ENCODE measurements around the gene MEIS2. TPM values are rescaled to one million over a fixed set of nuclear protein-coding genes. Genes with fewer than 3 reads are reported as not detected.

MEIS2 gene
- total RNA-seq, 1 donor from 2014 or later, result 9.1 TPM

DNA sequence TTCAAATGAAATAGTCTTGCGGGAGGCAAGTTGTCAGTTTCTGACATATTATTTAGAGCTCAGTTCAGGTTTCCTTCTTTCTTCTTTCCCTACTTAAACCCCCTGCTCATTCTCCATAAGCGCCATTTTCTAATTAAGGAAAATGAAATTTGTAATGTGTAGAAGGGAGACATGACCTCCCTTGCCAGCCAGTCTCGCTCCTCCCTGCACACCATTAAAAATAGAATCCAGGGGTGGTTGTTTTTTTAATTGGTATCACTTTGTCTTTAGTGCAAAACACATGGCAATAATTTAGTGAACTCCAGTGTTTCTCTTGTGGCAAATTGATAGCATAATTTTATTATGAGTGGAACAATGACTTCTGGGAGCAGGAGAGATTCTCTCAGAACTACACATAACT, 160.1 kb downstream of the MEIS2 start:
- ATAC-seq, result no peak
- DNase-seq (ENCODE audit: low spot score), result no peak

DNA sequence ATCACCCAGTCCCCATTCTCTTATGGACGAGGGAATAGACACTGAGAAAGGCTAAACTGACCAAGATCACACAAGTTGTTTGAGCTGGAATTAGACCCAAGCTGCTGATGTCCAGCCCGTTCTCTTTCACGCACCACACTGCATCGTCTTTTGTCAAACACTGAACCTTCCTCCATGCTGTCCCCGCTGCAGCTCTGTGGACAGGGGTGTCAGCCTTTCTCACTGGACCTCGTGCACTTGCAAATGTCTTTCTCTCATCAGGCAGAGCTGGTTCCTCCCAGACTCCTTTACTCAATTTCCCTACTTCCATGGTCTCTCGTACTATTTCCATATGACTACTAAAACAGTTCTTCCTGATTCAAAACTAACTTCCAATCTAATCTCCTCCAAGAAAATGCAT, 161.6 kb downstream of the MEIS2 start:
- DNase-seq (ENCODE audit: low spot score), result no peak
- no peak for ATAC-seq

DNA sequence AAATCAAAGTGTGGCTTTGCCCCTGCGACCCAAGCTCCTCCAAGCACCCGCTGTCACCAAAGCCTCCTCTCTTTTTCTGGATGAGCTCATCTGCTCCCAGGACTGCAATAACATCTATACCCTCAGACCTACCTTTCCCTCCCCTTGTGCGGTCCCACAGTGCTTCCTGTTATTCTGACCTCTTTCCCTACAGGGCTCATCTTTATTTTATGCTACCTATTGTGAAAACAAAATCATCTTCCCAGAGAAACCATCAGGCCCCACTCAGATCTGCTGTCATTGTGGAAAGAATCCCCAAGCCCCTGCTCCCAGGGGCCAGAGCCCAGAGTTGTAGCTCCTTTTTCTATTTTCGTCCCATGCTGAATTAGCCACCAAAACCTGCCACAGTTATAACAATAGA, 162.2 kb downstream of the MEIS2 start:
- ATAC-seq (no peak), DNase-seq (ENCODE audit: low spot score) (no peak)

DNA sequence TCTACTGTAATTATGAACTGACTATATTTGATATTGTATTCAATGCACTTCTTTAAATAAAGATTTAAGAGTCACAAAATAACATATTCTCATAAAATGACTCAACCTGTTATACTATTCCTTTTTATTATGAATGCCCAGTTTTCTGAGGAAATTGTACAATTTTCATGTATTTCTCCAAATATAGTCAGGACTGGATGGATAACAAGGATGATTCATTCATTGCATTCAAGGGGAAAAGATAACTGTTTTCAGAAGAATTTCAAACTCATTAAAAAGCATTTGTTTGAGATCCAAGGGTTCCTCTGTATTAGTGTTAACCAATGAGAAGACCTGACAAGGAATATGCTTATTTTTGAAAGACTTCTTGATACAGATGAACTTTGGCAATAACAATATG, 163.7 kb downstream of the MEIS2 start:
- ATAC-seq (no peak), DNase-seq (ENCODE audit: low spot score) (no peak)

DNA sequence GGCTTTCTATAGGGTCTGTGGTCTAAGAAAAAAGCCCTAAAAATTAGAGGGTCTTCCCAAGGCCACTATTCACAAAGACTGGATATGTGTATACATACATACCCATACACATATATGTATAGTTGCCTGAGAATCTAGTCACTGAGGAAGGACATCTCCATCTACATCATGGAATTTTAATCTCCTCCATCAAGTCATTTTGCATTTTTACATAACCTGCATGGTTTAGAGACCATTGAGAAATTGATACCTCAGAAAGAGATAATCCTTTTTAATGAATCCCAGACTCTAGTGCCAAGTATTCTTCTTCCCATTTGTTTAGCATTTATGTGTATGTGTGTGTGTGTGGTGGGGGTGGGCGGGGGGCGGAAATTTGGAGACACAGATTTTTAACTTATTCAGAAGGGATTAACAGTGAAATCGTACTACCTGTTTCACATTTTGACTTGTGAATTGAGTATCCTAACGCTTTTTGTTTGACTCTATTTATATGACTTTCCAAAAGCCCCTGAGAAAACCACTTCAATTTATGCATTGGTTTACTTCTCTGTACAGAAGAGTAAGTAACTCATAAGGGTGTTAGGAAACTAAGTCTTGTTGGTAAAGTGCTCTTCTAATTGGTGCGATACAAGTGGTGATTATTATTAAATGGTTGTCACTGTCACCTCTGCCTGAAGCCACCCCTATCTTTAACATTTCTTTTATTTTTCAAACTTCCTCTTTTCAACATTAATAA, 166.9 kb downstream of the MEIS2 start:
- ATAC-seq (no peak), DNase-seq (ENCODE audit: low spot score) (no peak)

DNA sequence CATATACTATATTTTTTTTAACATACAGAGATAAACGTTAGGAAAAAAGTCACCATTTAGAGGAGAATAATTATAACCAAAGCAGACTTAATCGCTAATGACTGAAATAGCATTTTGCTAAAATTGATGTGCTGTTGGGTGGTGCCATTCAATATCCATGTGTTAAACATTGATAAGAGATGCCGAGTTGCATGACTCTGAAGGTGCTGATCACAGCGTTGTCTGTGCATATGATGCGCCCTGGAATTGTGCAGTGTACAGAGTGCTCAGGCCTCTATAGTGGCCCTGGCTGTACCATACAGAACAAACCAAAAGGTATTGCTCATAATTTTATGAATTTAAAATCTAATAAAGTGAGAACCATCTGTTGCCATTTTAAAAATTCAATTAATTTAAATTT, 168.3 kb downstream of the MEIS2 start:
- ATAC-seq, result no peak
- no peak for DNase-seq (ENCODE audit: low spot score)

DNA sequence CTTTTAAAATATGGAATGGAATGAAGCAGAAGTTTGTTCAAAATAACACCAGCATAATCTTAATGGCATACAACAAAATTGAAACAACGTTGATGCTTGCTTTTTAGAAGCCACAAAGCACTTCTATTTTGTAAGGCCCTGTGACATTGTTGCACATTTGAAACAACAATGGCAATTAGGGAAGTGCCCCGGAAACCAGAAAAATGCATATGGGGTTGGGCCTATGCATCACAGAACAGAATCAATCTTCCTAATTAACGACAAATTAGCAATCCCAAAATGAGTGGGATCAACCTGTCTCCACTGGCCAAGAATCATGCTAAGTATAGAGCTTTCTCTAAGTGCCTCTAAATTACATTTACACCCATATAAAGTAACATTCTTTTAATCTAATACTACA, 168.9 kb downstream of the MEIS2 start:
- DNase-seq (ENCODE audit: low spot score), result no peak
- no peak for ATAC-seq

DNA sequence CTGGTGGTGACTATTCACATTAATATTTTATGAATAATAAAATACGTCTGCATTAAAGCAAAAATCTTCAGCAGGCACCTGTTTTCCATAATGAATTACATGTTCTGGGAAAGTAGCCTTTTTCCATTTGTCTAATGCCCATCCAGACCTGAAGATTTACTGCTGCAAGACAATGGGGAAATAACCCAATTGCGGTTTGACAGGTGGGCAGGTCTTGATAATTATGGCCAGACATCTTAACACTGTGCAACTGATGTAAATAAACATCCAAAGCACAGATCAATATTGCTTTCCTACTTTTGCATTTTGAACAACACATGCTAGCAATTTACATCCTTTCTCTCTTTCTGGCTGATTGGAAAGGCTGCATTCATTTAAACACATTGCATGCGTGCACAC, 173.9 kb downstream of the MEIS2 start:
- DNase-seq (ENCODE audit: low spot score) (no peak), ATAC-seq (no peak)

DNA sequence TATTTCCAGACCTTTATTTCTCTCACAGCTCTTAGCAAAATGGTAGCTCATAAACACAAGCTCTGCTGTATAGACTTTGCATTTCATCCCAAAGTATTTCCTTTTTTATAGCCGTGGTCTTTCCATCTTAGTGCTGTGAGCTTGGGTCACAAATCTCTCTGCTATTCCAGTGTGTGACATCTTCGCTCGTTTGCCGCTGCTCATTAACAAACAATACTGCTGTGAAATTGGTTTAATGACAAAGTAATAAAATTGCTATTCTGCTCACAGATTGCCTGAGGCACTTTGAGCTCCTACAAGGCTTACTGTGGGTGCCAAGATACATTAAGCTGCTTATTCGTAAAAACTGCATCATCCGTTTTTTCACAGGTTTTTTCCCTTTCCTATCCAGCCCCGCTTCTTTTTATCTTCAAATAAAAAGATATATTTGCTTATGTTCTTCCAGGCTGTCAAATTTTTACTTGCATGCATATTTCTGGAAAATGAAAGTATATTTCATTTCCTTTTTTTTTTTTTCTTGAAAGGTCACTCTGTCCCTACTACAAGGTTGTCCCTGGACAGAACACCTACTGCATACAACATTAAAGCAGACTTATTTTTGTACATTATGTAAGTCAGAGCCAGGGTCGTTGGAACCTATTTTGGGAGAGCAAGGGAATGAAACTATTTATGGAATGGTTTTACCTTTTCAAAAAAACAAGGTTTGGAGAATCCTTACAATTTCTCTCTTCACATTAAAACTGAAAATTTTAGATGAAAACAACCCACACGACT, 174.5 kb downstream of the MEIS2 start:
- no peak for ATAC-seq

DNA sequence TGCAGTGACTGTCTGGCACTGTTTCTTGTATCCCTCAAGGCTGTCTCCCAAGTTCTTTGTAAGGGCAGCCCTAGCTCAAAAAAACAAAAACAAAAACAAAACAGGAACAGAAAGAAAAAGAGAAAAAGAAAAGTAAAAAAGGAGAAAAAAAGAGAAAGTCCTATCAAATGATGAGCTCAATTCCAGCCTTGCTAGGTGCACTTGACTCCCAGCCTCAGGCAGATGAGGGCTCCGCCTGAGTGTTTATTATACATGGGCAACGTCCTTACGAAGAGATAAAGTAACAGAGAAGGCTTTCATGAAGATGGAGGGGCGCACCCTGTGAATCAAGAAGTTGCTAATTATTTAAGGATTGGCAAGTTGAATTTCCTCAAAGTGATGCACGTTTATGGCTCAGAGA, 175.3 kb downstream of the MEIS2 start:
- no peak for DNase-seq (ENCODE audit: low spot score)
- ATAC-seq, result no peak

More for the DNA sequence above, 174.5 kb downstream of the MEIS2 start:
- DNase-seq (ENCODE audit: low spot score), result no peak

DNA sequence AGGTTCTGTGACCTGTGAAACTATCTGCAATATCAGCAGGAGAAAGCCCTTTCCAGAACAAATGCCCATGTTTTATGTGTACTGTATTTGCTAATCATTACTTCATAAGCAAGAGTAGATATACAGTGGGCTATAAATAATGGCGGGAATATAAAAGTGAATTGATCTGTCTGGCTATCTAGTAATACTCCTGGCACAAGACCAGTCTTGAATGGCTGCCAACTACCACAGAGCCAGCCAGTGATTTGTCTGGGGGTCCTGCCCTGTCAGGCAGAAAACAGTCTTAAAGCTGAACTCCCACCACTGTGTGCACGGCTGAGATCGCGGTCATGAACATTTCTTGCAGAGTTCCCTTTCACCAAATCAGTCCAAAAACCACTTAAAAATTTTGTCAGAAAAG, 176.3 kb downstream of the MEIS2 start:
- no peak for ATAC-seq
- no peak for DNase-seq (ENCODE audit: low spot score)

DNA sequence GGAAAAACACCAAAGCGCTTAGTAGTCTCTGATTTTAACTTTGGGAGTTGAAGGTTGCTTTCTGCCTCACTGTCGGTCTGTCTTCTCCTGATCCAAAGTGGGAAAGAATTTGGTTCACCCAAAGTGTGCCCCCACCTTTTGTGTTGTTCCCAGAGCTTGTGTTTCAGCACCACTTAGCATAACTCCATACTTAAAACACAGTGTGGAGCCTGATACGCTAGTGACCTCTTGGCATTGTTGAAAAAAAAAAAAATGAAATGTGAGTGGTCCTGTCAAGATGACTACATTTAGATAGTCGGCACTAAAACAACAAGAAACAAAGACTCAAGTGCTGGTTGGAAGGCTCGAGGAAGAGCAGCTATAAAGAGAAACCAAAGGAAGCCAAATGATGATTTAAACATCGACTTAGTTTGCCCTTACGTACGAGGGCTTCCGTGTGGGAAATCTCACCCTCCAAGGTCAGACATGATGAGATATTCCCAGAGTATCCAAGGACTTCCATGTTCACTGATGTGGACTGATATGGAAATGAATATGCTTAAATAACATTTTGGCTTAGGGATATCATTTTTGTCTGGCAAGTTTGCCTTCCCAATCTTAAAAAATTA, 178.8 kb downstream of the MEIS2 start:
- ATAC-seq, result peak; percentile 41
- no peak for DNase-seq (ENCODE audit: low spot score)

DNA sequence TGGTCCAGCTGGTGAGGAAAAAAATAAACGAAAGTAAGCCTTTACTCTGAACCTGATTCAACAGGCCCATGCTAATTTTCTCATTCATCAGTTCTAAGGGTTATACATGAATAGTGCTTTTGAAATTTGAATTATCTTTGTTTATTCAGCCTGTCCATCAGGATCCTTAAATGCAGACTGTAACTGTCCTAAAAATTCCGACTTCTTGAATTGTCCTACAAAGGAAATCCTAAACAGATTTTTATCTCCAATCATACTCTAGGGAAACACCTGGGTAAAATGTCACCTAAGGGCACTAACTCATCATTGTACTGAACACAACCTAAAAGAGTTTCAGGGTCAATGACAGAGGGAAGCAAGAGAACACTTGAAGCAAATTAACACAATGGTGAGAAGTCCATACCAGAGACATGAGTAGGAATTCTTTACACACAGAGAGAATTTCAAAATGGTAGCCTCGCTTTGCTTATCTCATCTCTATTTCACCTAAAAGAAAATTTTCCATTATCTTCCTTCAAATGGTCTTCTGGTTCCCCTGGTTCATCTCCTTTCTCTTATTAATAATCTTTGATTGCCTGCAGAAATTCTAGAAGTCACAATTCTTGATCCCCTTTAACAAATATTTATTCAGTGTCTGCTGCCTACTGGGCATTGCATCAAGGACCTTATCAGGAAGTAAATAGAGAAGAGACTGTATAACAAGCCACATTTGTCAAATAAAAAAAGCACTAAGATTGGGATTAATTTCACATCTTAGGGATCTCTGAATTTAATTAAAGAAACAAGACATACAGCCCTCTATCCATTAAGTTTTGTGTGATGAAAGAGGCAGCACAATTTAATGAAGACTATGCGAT, 182.7 kb downstream of the MEIS2 start:
- ATAC-seq (peak; percentile 70), DNase-seq (ENCODE audit: low spot score) (no peak)

DNA sequence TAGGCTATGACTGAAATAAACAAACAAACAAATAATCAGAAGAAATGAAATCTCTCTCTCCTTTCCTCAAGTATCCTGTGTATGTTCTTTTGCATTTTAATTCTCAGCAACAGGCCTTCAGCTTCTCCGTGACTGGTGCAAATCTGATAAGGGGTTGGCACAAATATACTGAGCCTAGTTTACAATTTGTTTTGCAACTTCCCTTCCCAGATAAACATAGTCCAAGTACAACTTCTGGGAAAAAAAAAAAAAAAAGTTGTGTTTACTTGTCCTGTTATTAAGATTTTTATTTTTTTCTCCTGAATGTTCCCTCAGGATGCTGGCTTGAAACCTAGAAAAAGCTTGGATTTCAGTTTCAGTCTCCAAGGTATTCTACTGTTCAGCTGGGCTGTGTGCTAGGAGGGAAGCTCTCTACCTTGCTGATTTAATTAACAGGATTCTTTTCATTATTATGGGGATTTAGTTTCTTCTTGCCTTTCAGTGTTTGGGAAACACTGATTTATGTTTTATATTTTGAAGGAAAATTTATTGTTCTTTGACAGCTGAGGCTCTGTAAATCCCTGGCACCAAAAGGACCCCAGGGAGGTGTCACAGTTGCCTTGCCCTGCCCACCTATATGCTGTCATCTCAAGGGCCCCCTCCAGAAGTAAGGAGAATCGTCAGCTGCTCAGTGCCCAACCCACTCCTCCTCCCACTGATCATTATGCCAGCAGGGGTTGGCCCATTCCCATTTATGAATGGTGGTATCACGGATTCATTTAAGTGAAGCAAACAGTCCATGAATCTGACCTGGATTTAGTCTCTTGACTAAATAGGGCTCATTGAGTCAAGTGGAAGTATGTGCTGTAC, 185.2 kb downstream of the MEIS2 start:
- ATAC-seq (peak; percentile 90), DNase-seq (ENCODE audit: low spot score) (no peak)

DNA sequence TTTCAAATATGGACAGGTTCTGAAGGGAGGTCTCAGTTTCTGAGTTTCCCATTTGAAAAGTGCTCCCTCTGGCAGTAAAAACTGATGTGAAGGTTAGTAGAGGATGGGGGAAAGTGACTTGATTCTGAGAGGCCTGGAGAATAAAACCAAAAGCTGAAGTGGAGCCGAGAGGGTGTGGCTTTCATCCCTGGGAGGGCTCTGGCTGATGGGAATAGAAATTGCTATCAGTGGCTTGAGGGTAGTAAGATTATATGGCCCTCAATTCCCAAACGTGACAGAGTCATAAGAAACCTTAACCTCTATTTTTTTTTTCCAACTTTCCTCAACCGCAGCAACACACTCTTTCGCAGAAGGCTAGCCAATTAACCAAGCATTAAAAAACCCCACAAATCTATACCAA, 185.9 kb downstream of the MEIS2 start:
- no peak for DNase-seq (ENCODE audit: low spot score)
- peak; percentile 19 for ATAC-seq

DNA sequence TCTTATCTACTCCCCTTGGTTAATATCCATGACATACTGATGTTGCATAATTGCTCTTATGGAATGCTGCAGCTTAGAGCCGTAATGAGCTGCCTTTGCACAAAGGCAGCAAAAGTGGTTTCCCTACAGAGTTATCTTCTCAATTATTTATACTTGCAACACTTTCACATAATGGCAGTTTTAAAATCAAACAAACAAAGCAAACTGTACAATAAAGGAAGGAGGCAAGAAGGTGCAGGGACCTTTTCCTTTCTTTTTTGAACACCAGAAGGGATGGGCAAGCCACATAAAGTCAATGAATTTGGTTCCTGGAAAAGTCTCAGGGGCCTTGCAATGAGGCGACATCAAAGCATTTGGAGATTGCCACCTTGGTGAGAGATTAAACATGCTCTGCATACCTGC, 188.0 kb downstream of the MEIS2 start:
- no peak for DNase-seq (ENCODE audit: low spot score)
- ATAC-seq, result no peak

DNA sequence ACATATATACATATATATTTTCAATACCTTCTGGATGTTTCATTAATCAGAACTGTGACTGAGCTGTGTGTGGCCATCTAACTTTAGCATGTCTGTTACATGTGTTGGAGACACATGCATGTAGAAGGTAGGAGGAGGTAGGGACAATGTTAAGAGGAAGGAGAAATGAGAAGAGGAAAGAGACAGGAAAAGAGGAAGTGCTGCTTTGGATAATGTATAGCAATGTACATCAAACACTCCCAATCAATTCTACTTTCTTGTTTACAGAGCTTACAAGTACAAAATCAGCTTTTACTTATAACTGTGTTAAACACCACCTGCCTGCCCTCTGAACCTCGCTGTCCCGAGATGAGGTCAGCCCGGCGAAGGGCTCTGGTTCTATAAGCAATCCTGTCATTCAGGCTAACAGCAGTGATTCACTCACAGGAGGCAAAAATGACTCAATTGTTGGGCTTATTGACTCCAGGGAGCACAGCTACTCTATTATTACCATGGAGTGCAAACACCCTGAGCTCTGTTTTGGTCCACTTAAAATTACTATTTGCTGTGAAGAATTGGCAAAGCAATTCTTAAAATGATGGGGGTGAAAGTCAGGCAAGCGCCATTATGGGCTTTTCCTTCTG, 188.9 kb downstream of the MEIS2 start:
- ATAC-seq (no peak), DNase-seq (ENCODE audit: low spot score) (no peak)

DNA sequence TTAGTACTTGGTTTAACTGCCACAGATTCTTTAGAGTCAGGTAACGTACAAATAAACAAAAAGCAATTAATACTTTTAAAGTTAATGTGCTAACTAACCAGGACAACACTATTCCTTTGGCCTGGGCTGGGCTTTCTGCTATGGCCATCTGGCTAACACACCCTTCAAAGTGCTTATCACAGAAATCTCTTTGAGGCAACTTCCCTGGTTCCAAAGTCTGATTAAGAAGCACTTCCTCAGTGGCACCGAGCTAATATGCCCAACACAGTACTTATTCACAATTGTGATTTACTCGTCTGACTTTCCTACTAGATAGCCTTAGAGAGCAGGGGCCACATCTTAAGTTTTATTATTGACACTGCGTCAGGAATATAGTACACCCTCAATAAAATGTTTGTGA, 191.4 kb downstream of the MEIS2 start:
- DNase-seq (ENCODE audit: low spot score), result no peak
- ATAC-seq, result no peak

DNA sequence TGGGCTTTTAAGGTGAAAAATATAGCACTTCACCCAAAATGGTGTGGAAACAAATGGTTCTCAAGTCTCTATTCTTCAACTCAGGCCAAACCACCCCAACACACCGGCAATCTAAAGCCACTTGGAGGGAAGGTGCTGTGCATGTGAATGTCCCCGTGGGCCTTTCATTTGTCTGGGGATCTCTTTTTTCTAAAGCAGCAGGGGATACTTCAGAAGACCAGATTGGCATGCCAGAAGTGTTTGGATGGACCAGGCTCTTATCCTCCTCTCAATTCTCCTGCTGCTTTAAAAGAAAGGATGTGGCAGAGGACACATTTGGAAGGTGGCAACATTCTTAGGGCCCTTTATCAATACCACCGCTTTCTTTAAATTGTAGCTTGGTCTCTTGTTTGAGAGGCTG, 193.1 kb downstream of the MEIS2 start:
- no peak for ATAC-seq
- DNase-seq (ENCODE audit: low spot score), result no peak

DNA sequence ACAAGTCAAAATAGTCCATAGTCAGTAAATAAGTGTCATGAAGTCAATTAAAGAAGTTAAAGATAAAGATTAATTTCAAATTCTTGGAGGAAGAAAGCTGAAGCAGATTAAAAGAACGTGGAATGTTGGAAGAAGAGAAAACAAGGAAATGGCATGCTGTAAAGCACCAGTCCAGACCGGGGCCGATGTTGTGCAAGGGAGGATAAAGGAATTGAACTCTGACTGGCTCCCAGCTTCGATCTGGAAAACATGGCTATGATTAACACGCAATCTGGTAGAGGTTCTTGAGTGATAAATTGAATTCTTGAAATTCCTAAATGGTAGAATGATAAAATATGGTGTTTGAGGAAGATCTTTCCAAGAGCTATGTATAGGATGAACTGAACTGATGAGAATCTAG, 194.4 kb downstream of the MEIS2 start:
- DNase-seq (ENCODE audit: low spot score) (no peak), ATAC-seq (peak; percentile 66)

All from left lobe of liver (tissue), 2 donors.